GM10847 (cell line): ENCODE results near the gene NHSL1.

Experiments used
- POLR2A ChIP-seq: IDR thresholded peaks from 2 replicates; pipeline ENCODE4 v1.6.1; 2011; ENCODE audit not compliant: insufficient read length; ENCODE audit errors: extremely low read depth

The NHSL1 gene

GRCh38 chr6:138397128-138398122 is 101.9 kb downstream of the NHSL1 start:
- TF ChIP-seq POLR2A, result no peak

- no peak for TF ChIP-seq POLR2A
These were observed 102.6 kb downstream of the NHSL1 start for GRCh38 chr6:138396709-138397108.

GRCh38 chr6:138393871-138394783 is 105.2 kb downstream of the NHSL1 start:
- TF ChIP-seq POLR2A, result no peak

GRCh38 chr6:138389551-138389950 is 109.7 kb downstream of the NHSL1 start:
- no peak for TF ChIP-seq POLR2A

- no peak for TF ChIP-seq POLR2A
These were observed 111.5 kb downstream of the NHSL1 start for GRCh38 chr6:138387577-138388368.

- TF ChIP-seq POLR2A, result no peak
These were observed 112.4 kb downstream of the NHSL1 start for GRCh38 chr6:138386897-138387296.

GRCh38 chr6:138383776-138384175 is 115.5 kb downstream of the NHSL1 start:
- TF ChIP-seq POLR2A, result no peak

GRCh38 chr6:138382498-138383265 is 116.6 kb downstream of the NHSL1 start:
- TF ChIP-seq POLR2A, result no peak

GRCh38 chr6:138378463-138378862 is 120.8 kb downstream of the NHSL1 start:
- no peak for TF ChIP-seq POLR2A

- TF ChIP-seq POLR2A, result no peak
These were observed 121.5 kb downstream of the NHSL1 start, which contains the start of gene SMIM28 for GRCh38 chr6:138377844-138378243. TSS of gene SMIM28 (plus strand) at chr6:138377905. CDS start at chr6:138378073, 168 bp downstream.

GRCh38 chr6:138377042-138377441 is 122.3 kb downstream of the NHSL1 start:
- TF ChIP-seq POLR2A, result no peak

GRCh38 chr6:138374815-138375214 is 124.5 kb downstream of the NHSL1 start:
- TF ChIP-seq POLR2A, result no peak

GRCh38 chr6:138374230-138374629 is 125.1 kb downstream of the NHSL1 start:
- no peak for TF ChIP-seq POLR2A
